SH-SY5Y (cell line): Measurements from ENCODE around the gene FAM13C.

Source experiments
- GATA2 ChIP-seq: IDR thresholded peaks from 2 replicates; pipeline ENCODE4 v1.6.1; 2011; ENCODE audit warnings: mild to moderate bottlenecking, low read depth, low read length
- GATA3 ChIP-seq: IDR thresholded peaks from 2 replicates; pipeline ENCODE4 v1.6.1; 2011; ENCODE audit warnings: low read depth, mild to moderate bottlenecking, low read length, moderate library complexity

- no peak for TF ChIP-seq GATA2
- no peak for TF ChIP-seq GATA3
Measured at GRCh38 chr10:59342000-59342399, 20.3 kb downstream of the FAM13C start.
